ENCODE data around the gene LRMDA. TPM values are rescaled to one million over a fixed set of nuclear protein-coding genes. Genes with fewer than 3 reads are reported as not detected.

LRMDA gene
- total and polyA plus RNA-seq, 2 donors (not counting 1 experiment from before 2014, with no cell fraction given) = 0.12 TPM; not detected in 1

DNA sequence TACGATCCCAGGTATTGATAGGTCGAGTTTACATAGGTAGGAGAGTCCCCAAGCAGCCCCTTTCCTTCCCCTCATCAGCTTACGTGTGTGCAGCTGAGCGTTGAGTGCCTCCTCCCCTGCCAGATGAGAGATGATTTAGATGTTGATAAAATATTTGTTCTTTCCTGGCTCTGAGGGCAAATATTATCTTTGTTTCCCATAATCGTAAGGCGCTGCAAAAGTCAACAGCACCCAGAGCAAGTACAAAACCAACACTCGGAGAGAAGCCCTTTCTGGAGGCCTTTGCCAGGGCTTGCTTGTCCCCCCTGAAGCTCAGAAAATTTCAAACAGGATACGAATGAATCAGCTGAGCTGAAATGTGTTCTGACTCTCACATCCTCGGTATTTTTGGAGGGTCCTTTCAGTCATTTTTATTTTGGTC lies 683.2 kb downstream of the LRMDA start:
- no peak for TF ChIP-seq EZH2 (IDR thresholded peaks at IDR 0.05; ENCODE audit: borderline replicate concordance, insufficient read depth, low read depth, low read length, poor library complexity, severe bottlenecking)
- TF ChIP-seq CTCF (IDR thresholded peaks at IDR 0.05) = no peak
- Histone ChIP-seq H3K4me2 (replicated peaks; ENCODE audit: low read depth, low read length, poor library complexity, severe bottlenecking) (no peak overlapping the region), H3K27me3 (replicated peaks in 1 of 4; ENCODE audit: control extremely low read depth in 1 of 4, control insufficient read depth in 3 of 4, insufficient read depth in 4 of 4, low read length in 3 of 4) (no peaks in the 10 kb centered on the region), H4K20me1 (ENCODE audit: control insufficient read depth, insufficient read depth, low read length, poor library complexity, severe bottlenecking) (no peaks in the 10 kb centered on the region), H2AFZ (ENCODE audit: insufficient read depth, low read depth, low read length, poor library complexity, severe bottlenecking) (no peak overlapping the region), H3K9me3 (ENCODE audit: control extremely low read depth in 1 of 3, control insufficient read depth in 2 of 3, insufficient read depth in 1 of 3, low read length in 2 of 3) (peaks cover 0 to 13% (median 0%) of the 10 kb centered on the region in 3 donors), H3K36me3 (replicated peaks in 1 of 2; ENCODE audit: control extremely low read depth in 1 of 2, control insufficient read depth in 1 of 2, extremely low read depth in 1 of 2, insufficient read depth in 2 of 2, low read length in 1 of 2) (no peaks in the 10 kb centered on the region), H3K79me2 (ENCODE audit: control insufficient read depth, insufficient read depth, low read length) (no peaks in the 10 kb centered on the region), H3K27ac (ENCODE audit: low read length in 2 of 2) (no peak overlapping the region), H3K4me3 (ENCODE audit: control extremely low read depth in 1 of 5, extremely low read depth in 1 of 5, insufficient read depth in 1 of 5, low read depth in 2 of 5, low read length in 4 of 5) (no peak overlapping the region), H3K9ac (ENCODE audit: low read length) (no peak overlapping the region), H3K4me1 (ENCODE audit: control insufficient read depth in 2 of 2, insufficient read depth in 2 of 2, low read length in 2 of 2) (no peaks in the 10 kb centered on the region)
- Mint-ChIP-seq H3K4me3 (no peak overlapping the region), H3K9me3 (ENCODE audit: insufficient read depth) (no peaks in the 10 kb centered on the region), H3K27me3 (peaks cover 6% of the 10 kb centered on the region), H3K4me1 (no peaks in the 10 kb centered on the region), H3K27ac (no peak overlapping the region)
- ChIA-PET POLR2A (no interaction called here), CTCF (no interaction called here)
- ATAC-seq (ENCODE audit: low read depth) (no peak), DNase-seq (no peak)
- intact Hi-C loops (cut with micrococcal nuclease) = no loop called here
- WGBS (ENCODE audit: insufficient coverage) = 54% methylated on average over 5 of the region's 9 CpGs

DNA sequence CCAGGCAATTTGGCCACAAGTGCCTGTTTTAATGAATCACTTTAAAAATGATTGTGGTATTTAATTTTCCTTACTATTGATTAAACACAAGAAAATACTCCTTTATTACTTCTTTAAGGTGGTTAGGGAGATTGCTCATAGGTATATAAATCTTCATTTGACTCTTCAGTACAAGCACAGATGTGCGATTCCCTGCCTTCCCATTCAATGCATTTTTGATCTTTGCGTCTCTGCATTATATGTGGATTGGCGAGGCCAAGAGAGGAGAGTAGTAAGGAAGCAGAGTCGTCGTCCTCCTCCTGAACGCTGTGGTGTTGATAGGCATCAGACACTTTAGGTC lies 683.7 kb downstream of the LRMDA start:
- Histone ChIP-seq H3K4me2 (replicated peaks; ENCODE audit: low read depth, low read length, poor library complexity, severe bottlenecking) (no peak overlapping the region), H4K20me1 (ENCODE audit: control insufficient read depth, insufficient read depth, low read length, poor library complexity, severe bottlenecking) (no peaks in the 10 kb centered on the region), H3K79me2 (ENCODE audit: control insufficient read depth, insufficient read depth, low read length) (no peaks in the 10 kb centered on the region), H3K4me1 (ENCODE audit: control insufficient read depth in 2 of 2, insufficient read depth in 2 of 2, low read length in 2 of 2) (no peaks in the 10 kb centered on the region), H3K27me3 (replicated peaks in 1 of 4; ENCODE audit: control extremely low read depth in 1 of 4, control insufficient read depth in 3 of 4, insufficient read depth in 4 of 4, low read length in 3 of 4) (no peaks in the 10 kb centered on the region), H2AFZ (ENCODE audit: insufficient read depth, low read depth, low read length, poor library complexity, severe bottlenecking) (no peak overlapping the region), H3K36me3 (replicated peaks in 1 of 2; ENCODE audit: control extremely low read depth in 1 of 2, control insufficient read depth in 1 of 2, extremely low read depth in 1 of 2, insufficient read depth in 2 of 2, low read length in 1 of 2) (no peaks in the 10 kb centered on the region), H3K4me3 (ENCODE audit: control extremely low read depth in 1 of 5, extremely low read depth in 1 of 5, insufficient read depth in 1 of 5, low read depth in 2 of 5, low read length in 4 of 5) (no peak overlapping the region), H3K27ac (ENCODE audit: low read length in 2 of 2) (no peak overlapping the region), H3K9ac (ENCODE audit: low read length) (no peak overlapping the region), H3K9me3 (ENCODE audit: control extremely low read depth in 1 of 3, control insufficient read depth in 2 of 3, insufficient read depth in 1 of 3, low read length in 2 of 3) (peaks cover 0 to 13% (median 0%) of the 10 kb centered on the region in 3 donors)
- ChIA-PET POLR2A (no interaction called here), CTCF (no interaction called here)
- intact Hi-C loops (cut with micrococcal nuclease) = no loop called here
- DNase-seq = no peak
- no peak for TF ChIP-seq EZH2 (IDR thresholded peaks at IDR 0.05; ENCODE audit: borderline replicate concordance, insufficient read depth, low read depth, low read length, poor library complexity, severe bottlenecking)
- no peak for TF ChIP-seq CTCF (IDR thresholded peaks at IDR 0.05)
- H3K27me3 Mint-ChIP-seq = peaks cover 6% of the 10 kb centered on the region
- no peak for ATAC-seq (ENCODE audit: low read depth)
- H3K27ac Mint-ChIP-seq = no peak overlapping the region
- no peaks in the 10 kb centered on the region for H3K9me3 Mint-ChIP-seq (ENCODE audit: insufficient read depth)
- 97% methylated on average over 4 of the region's 6 CpGs for WGBS (ENCODE audit: insufficient coverage)
- H3K4me3 Mint-ChIP-seq = no peak overlapping the region
- no peaks in the 10 kb centered on the region for H3K4me1 Mint-ChIP-seq
